GM11168 (cell line): ENCODE results near the gene VSTM2B.
"Not testable (repeated sequence)": the region's sequence is repeated elsewhere in the genome, so short reads cannot be mapped to it uniquely, and the experiment has no call there.

ENCODE experiments used
- in situ Hi-C: fragments of 300-500 bp; cut with MboI; formaldehyde crosslinking; loops from one replicate; pipeline ENCODE4 v1.12.0; 2022; ENCODE audit warnings: low sequenced_read_pairs; ENCODE audit not compliant: unreplicated experiment

VSTM2B gene

DNA sequence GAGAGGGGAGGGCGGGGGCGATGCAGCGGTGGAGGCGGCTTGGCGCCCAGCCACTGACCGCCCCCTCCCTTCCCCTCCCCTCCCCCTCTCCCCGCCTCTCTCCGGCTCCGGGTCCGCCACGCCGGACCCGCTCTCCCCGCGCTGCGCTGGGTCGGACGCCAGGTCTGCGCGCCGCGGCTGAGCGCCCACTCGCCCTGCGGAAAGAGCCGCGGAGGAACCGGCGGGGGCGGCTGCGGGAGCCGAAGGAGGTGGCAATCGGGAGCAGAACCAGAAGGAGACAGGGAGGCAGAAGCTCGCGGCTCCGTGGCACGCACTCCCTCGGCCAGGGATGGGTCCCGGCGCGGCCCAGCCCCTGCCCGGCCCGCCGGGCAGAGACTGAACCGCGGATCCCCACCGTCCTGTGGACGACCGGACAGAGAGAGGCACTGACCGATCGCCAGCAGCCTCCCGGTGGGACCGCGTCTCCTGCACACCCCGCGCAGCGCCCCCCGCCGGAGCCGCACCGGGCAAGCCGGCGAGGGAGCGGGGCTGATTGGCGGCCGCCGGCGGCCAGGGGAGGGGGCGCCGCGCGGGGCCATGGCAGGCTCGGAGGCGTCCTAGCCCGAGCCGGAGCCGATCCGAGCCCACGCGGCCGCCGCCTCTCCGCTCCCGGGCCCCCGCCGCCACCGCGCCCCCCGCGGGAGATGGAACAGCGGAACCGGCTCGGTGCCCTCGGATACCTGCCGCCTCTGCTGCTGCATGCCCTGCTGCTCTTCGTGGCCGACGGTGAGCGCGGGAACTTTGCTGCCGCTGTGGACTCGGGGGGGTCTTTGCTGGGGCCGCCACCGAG is at the start of gene VSTM2B:
Gene VSTM2B, plus strand, starts transcription at position 94 of the 829 bp plus-strand sequence. Its CDS starts 590 bp downstream, at position 684.
- in situ Hi-C loops = no loop called here

DNA sequence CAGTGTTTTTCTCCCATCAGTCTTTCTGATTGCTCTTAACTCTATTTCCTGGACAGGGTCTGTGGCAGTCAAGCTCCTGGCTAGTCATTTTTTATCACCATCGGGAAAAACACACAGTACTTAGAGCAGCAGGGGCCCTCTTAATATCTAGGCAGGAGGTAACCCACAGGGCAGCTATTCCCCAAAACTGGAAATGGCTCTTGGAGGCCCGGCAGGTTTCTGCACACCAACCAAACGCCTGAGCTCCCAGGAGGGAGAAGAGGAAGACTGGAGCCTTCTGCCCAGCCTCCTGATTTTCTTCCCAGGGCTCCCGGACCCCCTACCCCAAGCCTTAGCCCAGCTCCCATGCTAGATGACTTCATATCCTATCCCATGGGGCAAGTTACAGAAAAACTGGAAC is 49.3 kb upstream of the VSTM2B start:
- in situ Hi-C loops = no loop called here

DNA sequence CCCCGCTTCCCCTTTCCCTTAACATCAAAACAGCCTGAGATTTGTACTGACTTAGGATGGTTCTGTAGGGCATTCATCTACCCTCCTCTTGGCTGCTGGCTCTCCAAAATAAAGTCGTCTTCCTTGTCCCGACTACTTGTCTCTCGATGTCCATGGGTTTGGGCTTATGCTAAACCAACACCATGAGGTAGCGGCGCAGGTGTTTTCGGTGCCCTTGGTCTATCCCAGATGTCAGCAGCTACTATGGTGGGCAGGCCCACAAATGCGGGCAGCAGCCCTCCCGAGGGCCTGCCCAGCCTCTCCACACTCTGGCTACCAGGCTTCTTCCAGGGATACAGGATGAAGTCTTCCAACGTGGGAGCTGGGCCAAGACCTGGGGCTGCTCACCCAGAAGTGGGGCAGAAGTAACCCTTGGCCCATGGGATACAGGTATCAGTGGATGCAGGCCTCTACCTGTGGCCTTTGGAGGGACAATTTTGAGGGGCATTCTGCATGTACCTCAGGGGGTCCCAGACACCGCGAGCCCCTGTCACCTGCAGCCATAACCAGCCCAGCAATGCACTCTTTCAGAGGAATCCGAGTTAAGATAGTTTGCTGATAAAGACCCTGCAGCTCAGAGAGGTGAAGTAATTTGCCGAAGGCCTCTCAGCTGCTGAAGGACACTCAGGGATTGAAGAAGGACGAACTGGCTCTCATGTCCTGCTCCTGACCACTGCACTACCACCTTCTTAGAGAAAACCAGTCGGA is 47.8 kb upstream of the VSTM2B start:
- in situ Hi-C loops = no loop called here

DNA sequence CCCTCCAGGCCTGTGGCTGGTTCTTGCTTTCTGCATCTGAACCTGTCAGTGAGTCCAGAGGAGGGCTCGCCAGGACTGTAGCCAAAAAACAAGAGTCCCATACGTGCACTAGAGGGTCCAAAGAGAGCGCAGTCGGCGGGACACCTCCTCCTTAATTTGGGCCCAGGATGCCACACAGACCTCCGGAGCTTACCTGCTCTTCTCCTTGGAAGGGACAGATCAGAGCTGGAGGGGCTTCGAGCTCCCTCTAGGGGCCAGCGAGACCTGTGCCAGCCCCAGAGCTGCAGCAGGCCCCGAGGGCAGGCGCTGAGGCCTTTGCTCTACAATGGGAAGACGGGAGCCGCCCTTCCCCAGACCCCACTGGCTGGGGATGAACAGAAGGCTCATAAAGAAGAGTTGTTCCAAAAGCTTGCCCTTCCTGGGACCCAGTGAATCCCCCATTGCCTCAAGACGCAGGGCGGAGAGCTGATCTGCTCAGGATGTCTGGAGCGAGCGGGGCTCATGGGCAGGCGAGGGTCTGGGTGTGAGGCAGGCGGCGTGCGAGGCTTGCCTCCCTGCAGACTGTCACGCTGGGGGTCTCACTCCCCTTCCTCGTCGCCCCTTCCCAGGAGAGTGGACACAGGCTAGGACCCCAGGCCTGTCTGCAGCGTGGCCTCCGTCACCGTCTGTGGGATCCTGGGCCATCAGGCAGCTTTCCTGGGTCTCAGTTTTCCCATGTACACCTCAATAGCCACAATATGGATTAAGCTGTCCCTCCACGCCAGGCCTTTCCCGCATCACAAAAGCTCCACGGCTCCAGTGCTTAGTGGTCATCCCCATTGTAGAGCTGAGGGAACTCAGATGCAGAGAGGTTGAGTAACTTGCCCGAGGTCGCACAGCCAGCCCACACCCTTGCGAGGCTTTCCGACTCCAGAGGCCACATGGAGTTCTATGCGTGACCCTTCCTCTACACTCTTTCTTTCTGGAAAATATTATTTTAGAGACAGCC is 46.9 kb upstream of the VSTM2B start:
- in situ Hi-C loops = no loop called here

DNA sequence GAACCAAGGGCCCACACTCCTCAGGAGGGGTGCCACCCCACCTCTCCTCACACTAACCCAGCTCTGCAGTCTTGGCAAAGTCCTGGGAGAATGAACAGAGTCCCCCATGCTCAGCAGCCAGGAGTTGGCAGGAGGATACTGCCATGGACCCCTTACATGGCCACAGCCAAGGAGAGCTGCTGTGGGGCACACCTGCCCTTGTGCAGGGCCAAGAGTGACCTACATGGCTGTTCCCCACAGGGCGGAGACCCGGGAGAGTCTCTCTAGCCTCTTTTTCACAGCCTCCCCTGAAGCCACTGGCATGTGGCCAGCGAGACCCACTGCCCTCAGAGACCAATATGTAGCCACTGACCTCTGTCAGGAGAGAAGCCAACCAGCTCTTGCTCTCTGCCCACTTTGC is 45.9 kb upstream of the VSTM2B start:
- in situ Hi-C loops = no loop called here

DNA sequence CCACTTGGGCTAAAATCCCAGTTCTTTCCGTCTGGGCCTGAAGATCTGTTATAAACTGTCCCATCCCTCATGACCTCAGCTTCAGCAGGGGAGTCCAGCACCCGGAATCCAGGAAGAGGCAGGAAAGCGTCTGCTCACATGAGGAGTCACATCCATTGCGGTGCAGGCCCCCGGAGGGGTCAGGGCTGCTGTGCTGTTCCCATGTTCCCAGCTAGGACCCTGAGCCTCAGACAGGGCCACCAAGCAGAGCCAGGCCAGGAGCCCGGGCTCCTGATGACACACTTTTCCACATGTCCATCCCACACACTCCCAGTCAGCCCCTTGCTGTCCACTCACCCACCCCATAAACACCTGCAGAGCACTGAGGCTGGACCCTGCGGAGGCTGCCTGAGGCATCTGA is 45.3 kb upstream of the VSTM2B start:
- in situ Hi-C loops = no loop called here

DNA sequence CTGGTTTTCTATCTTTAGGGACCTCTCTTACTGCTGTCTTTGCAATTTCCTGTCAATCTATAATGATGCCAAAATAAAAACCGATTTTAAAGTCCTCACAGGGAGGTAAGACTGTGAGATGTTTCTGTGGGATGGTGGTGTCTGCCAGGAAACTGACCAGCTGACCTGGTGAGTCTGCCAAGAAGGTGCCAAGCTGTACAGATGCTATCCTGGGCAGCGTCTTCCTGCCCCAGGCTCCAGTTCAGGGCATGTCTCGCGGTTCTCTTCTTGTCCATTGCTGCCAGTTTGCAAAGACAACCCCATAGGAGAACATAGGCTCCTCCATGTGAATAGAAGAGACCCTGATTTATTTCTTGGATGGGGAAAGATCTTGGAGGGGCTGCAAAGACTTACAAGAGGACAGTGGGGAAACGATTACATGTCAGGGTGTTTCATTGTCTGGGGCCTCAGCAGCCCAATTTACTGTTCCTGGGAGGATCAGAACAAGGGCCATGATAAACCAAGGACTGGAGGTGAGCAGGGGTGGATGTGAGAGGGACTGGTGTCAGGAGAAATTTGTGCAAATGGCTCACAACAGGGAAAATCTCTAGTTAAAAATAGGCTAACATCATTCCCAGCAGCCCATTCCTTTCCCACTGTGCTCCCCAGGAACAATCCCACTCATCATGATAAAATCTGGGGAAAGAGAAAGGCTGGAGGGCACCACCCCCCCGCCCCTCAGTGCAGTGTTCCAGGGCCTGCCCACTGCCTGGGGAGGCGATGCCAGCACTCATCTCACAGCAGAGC is 42.7 kb upstream of the VSTM2B start:
- in situ Hi-C loops = no loop called here

DNA sequence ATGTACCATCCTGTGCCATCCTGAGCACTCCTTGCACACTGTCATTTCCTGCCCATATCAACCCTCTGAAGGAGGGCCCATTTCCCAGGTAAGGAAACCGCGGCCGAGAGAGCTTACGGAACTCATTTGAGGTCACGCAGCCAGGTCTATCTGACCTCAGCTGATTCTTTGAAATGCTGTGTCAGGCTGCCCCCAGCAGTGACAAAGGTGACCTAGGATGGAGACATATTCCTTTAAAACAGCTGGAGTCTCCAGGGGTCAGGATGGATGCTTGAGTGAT is 42.2 kb upstream of the VSTM2B start:
- in situ Hi-C loops = no loop called here

DNA sequence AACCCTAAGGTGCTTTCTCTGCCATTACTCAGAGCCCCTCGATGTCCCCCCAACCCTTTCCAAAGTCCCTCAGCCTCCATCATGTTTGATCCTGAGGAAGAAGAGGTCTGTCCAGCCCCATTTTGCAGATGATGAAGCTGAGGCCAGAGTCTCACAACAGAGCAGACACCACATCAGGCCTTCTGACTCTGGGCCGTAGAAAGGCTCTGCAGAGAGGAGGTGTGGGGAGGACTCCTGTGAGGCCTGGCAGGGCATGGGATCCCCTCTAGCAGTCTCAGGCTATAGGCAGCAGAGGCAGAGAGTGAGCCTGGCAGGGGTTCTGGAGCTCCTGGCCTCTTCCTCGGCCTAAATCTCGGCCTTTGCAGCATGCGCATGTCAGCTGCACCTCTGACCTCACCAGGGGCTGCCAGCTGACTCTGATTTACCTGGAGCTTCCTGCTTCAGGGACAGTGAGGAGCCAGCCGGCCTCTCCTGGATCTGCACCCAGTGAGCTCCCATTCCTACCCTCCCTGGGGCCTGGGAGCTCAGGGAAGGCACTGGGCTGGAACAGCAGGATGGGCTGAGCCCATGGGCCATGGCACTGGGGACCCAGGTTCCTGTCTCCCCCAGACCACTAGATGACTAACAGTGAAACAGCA is 41.7 kb upstream of the VSTM2B start:
- in situ Hi-C loops = no loop called here

DNA sequence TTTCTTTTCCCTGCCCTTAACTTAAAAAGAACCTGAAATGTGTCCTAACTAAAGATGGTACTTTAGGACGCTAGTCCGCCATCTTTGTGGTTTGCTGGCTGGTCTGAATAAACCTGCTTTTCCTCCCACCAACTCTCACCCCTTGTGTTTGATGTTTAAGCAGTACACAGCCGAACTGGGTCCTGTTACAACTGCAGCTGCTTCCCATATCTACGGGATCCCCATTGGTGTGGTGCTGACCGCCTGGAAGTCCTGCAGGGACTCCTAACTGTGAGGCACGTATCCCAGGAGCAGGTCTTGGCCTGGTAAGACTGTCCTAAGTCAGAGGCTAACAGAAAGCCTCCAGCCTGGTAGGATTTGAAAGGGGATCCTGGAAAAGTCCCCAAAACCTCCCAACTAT is 40.9 kb upstream of the VSTM2B start:
- in situ Hi-C loops = no loop called here

DNA sequence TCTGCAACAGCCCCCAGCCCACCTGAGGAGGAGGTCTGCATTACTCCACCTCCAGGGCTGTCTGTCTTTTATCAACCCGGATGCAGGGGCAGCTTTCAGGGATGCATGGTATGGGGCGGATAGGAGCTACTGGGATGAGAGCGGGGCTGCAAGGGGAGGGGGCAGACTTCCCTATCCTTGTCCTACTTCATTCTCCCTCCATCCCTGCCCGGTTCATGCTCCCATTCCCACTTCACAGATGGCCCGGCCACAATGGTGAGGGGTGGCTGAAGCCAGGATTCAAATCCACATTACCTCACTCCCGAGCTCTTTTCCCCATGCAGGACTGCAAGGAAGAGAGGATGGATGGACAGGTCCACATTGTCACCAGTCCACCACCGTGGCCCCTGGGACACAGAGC is 40.5 kb upstream of the VSTM2B start:
- in situ Hi-C loops = no loop called here

DNA sequence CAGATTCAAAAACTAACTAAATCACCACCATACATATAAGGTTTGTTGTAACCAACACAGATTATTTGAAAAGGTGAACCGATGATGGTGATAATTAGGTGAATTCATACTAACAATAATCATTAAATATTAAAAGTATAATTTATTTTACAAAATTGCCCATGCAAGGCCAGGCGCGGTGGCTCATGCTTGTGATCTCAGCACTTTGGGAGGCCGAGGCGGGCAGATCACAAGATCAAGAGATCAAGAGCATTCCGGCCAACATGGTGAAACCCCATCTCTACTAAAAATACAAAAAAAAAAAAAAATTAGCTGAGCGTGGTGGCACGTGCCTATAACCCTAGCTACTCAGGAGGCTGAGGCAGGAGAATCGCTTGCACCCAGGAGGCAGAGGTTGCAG is 38.8 kb upstream of the VSTM2B start:
- in situ Hi-C loops = not testable (repeated sequence)

DNA sequence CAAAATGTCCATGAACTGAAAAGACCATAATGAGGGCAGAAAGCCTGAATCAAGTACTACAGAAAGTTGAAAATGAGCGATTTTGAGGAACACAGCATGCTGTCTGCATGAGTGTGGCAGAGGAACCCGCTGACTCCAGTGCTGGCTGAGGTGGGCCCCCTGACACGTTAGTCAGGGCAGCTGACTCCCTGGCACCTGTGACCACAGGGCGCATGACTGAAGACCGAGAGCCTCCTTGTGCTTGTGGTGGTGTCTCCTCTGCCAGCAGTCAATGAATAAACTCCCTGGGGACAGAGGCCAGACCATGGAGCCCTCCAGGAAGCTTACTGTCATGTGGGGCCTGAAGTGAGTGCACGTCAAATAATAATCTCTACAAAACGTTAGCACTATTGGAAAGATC is 38.4 kb upstream of the VSTM2B start:
- in situ Hi-C loops = no loop called here

DNA sequence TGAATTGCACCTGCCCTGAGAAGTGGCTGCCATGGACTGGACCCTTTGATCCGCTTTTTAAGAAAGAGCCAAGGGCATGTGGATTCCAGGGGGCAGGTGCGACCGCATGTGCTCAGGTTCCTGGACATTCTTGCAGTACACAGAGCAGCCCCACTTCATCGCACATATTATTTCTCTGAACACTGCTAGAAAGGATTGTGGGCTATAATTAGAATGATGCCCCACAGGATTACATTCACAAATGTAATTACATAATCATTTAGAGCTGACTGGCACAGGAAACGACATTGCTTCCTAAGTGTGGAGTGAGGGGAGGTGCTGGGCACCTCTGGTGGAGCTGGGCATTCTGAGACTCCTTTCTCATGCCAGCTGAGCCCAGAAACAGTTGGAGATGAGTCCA is 37.5 kb upstream of the VSTM2B start:
- in situ Hi-C loops = no loop called here

DNA sequence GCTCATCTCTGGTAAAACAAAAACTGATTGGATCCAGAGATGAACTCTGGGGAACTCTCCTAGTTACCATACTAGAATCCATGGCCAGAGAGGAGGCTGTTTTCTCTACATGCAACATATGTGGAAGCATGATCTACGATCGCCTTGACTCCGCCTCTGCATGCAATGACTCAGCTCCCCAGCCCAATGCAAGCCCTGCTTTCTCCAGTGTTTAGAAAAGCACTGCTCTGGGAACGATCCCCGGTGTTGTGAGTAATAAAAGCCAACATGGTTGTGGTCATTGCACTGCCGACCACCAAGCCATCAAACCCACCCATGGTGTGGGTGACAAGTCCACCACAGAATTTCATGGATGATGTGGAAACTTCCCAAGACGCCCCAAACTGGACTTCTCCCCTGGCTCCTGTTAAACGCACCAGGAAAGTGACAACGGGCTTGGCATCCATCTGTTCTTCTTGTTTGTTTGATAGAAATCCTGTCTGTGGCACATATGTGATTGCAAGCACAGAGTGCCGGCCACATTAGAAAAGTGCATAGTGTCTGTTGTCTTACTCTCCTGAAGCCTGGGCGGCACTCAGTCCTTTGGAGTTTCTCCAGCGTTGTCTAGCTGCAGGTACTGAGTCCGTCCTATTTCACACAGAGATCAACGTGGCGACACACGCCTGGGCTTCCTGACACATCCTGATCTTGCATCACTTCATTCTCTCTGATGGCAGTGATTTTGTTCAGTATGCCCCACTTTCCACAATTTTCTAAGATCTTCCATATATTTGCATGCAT is 36.4 kb upstream of the VSTM2B start:
- in situ Hi-C loops = no loop called here

DNA sequence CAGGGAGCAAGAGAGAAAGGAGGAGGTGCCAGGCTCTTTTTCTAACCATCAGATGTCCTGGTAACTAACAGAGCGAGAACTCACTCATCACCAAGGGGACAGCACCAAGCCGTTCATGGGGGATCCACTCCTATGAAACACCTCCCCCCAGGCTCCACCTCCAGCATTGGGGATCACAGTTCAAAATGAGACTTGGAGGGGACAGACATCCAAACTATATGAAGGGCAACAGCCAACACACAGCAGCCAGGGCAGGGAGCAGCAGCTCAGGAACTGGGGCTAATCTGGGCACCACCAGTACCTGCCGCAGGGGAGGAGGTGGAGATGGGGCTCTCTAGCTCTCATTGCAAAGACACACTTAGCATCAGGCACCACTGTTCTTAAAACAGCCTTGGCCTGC is 34.3 kb upstream of the VSTM2B start:
- in situ Hi-C loops = no loop called here

DNA sequence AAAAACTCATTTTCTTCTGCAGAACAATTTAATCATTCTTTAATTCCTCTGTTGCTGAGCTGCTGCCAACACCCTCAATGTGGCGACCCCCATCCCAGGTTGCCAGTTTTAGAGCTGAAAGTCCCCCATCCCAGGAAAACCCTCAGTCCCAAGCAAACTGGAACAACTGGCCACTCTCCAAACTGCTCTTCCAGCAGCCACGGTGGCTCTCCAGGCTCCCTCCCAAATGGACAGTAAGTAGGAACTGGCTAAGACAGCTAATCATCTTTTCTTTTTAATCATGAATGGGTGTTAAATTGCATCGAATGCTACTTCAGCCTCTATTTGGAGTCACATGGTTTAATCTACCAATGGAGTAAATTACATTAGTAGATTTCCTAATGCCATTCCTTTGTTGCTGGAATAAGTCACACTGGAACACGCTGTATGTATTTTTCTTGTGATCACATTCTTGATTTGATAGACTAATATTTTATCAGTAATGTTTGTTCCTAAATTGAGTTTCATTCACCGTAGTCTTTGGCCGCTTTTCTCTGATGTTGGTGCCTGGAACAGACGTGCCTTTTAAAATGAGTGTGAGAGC is 33.7 kb upstream of the VSTM2B start:
- in situ Hi-C loops = no loop called here

DNA sequence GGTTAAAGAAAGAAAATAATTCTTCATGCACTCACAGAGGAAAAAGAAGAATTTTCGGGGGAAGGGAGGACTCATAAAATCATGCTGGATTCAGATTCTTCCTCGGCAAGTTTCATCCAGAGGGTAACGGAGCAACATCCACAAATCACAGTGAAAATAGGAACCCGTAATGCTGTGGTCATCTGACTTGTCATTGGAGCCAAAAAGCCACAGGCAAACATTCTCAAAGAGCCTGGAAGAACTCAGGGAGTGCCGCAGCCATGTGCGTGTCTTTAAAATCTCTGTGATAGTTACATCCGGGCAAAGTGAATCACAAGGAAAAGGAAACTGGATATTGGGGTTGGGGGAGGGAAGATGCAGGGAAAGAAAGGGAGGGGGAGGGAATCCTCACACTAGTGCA is 33.0 kb upstream of the VSTM2B start:
- in situ Hi-C loops = no loop called here
